GM18507 (cell line): ENCODE data around the gene DYSF.
"Not testable (repeated sequence)": the region's sequence is repeated elsewhere in the genome, so short reads cannot be mapped to it uniquely, and the experiment has no call there.

Experiments
- DNase-seq: peaks from one replicate; pipeline ENCODE4 v3.0.0; 2011; ENCODE audit warnings: low read depth; ENCODE audit not compliant: insufficient read length; ENCODE audit errors: extremely low spot score
- FAIRE-seq: peaks from 2 replicates; lab custom pipeline; 2011; peaks lifted over from hg19 to GRCh38; lab: Jason Lieb, UNC

Gene DYSF

GRCh38 chr2:71658256-71658655 lies 204.9 kb downstream of the DYSF start:
- not testable (repeated sequence) for FAIRE-seq, DNase-seq

- DNase-seq, result no peak
- FAIRE-seq, result no peak
These were observed 205.4 kb downstream of the DYSF start for GRCh38 chr2:71658771-71659170.

GRCh38 chr2:71659868-71660518 lies 206.6 kb downstream of the DYSF start:
- FAIRE-seq, result no peak

GRCh38 chr2:71661782-71662181 lies 208.4 kb downstream of the DYSF start:
- FAIRE-seq (no peak), DNase-seq (no peak)

More at GRCh38 chr2:71659868-71660518, 206.6 kb downstream of the DYSF start:
- no peak for DNase-seq

- no peak for DNase-seq
- no peak for FAIRE-seq
These were observed 209.5 kb downstream of the DYSF start for GRCh38 chr2:71662665-71663394.

- no peak for DNase-seq
- FAIRE-seq, result no peak
These were observed 210.8 kb downstream of the DYSF start for GRCh38 chr2:71664161-71664560.

- no peak for FAIRE-seq
- DNase-seq, result no peak
These were observed 212.1 kb downstream of the DYSF start for GRCh38 chr2:71665168-71666093.

- FAIRE-seq, result no peak
- DNase-seq, result no peak
These were observed 212.7 kb downstream of the DYSF start for GRCh38 chr2:71666094-71666474.

- no peak for FAIRE-seq
- no peak for DNase-seq
These were observed 214.2 kb downstream of the DYSF start for GRCh38 chr2:71667256-71668182.

GRCh38 chr2:71668326-71669057 lies 215.1 kb downstream of the DYSF start:
- DNase-seq (no peak), FAIRE-seq (no peak)

- FAIRE-seq (no peak), DNase-seq (no peak)
These were observed 215.7 kb downstream of the DYSF start for GRCh38 chr2:71669058-71669456.

GRCh38 chr2:71669628-71670429 lies 216.5 kb downstream of the DYSF start:
- no peak for DNase-seq
- no peak for FAIRE-seq

GRCh38 chr2:71670430-71670795 lies 217.1 kb downstream of the DYSF start:
- FAIRE-seq, result no peak
- no peak for DNase-seq

- DNase-seq (no peak), FAIRE-seq (no peak)
These were observed 218.0 kb downstream of the DYSF start for GRCh38 chr2:71671203-71671854.

- FAIRE-seq (no peak), DNase-seq (no peak)
These were observed 218.8 kb downstream of the DYSF start for GRCh38 chr2:71671895-71672825.
